Measurements from ENCODE around the gene ANXA9. TPM values are rescaled to one million over a fixed set of nuclear protein-coding genes. Genes with fewer than 3 reads are reported as not detected.

Gene ANXA9
- total and polyA plus RNA-seq, 2 of the 4 experiments (the other 2 are of a cell fraction): 0.21 to 0.36 TPM

GRCh38 chr1:150987924-150988323 is 5.8 kb downstream of the ANXA9 start:
- H3K23ac ChIP-seq (ENCODE audit: low read depth, low read length): no peak overlapping the region
- H3K18ac ChIP-seq (ENCODE audit: low read depth, low read length): no peak overlapping the region
- DNase-seq: no peak
- H3K27me3 ChIP-seq (ENCODE audit: control insufficient read depth, insufficient read depth, low read length): peaks cover 6% of the 10 kb centered on the region; the same call in 1 of the 2 replicates
- H2BK120ac ChIP-seq (ENCODE audit: low read depth, low read length): no peak overlapping the region
- no peak overlapping the region for H2AK5ac ChIP-seq (ENCODE audit: low read depth, low read length)
- WGBS, 2 experiments (ENCODE audit: extremely low coverage in 2 of 2, insufficient read length in 1 of 2): no CpG with 5 or more reads among the region's 7 CpGs
- H3K9ac ChIP-seq (ENCODE audit: low read depth, low read length): no peak overlapping the region
- in situ Hi-C loops (cut with MboI; ENCODE audit: low sequenced_read_pairs): no loop called here
- H3K27ac ChIP-seq (ENCODE audit: insufficient read depth, low read length): no peak overlapping the region
- BruUV-seq (replicated peaks): no TSS peak
- H4K5ac ChIP-seq (ENCODE audit: low read depth, low read length): no peak overlapping the region
- H2BK20ac ChIP-seq (ENCODE audit: low read depth, low read length): no peak overlapping the region
- no peak overlapping the region for H3K4me2 ChIP-seq (ENCODE audit: low read depth, low read length)
- ChIA-PET POLR2A (ENCODE audit: unreplicated experiment) (no interaction called here), CTCF (interaction anchor here (0.6 to 2.1 kb wide), 2 partner anchors 10 to 293 kb away, joined by 3 to 5 read pairs; no protein-coding TSS in a partner anchor)
- H3K4ac ChIP-seq (ENCODE audit: low read depth, low read length): no peak overlapping the region
- H3K79me1 ChIP-seq (ENCODE audit: low read depth in 1 of 2, low read length in 2 of 2): no peaks in the 10 kb centered on the region
- no peaks in the 10 kb centered on the region for H3K9me3 ChIP-seq (ENCODE audit: control insufficient read depth, insufficient read depth, low read length)
- H2BK5ac ChIP-seq (ENCODE audit: low read depth, low read length, poor library complexity, severe bottlenecking): no peak overlapping the region
- H4K8ac ChIP-seq (ENCODE audit: low read depth in 2 of 2, low read length in 2 of 2): no peak overlapping the region
- H3K9me1 ChIP-seq (ENCODE audit: insufficient read depth, low read length): peaks cover 3% of the 10 kb centered on the region; the same call in 1 of the 2 replicates
- dilution Hi-C loops (cut with HindIII; ENCODE audit: low sequenced_read_pairs, unreplicated experiment): no loop called here
- no peak overlapping the region for H2AFZ ChIP-seq (replicated peaks; ENCODE audit: low read length, poor library complexity)
- no peak overlapping the region for H2AK9ac ChIP-seq (replicated peaks; ENCODE audit: low read depth, low read length, poor library complexity)
- H3K4me3 ChIP-seq (ENCODE audit: insufficient read depth, low read depth, low read length): no peak overlapping the region
- no peak overlapping the region for H4K91ac ChIP-seq (ENCODE audit: insufficient read depth, low read depth, low read length)
- H3K14ac ChIP-seq (replicated peaks; ENCODE audit: low read depth, low read length): no peak overlapping the region
- TF ChIP-seq BHLHE40 (IDR thresholded peaks at IDR 0.05; ENCODE audit: low read depth, low read length): no peak
- no peak for TF ChIP-seq RAD21 (IDR thresholded peaks at IDR 0.05; ENCODE audit: low read length)
- no peak for TF ChIP-seq MAZ (IDR thresholded peaks at IDR 0.05; ENCODE audit: borderline replicate concordance, low read depth, low read length)
- no peak for TF ChIP-seq USF2 (IDR thresholded peaks at IDR 0.05; ENCODE audit: low read depth, low read length)
- no peak for TF ChIP-seq SMC3 (IDR thresholded peaks at IDR 0.05; ENCODE audit: low read depth, low read length)
- TF ChIP-seq CEBPB (IDR thresholded peaks at IDR 0.05; ENCODE audit: low read depth, low read length): no peak
- no peak for TF ChIP-seq CHD1 (IDR thresholded peaks at IDR 0.05; ENCODE audit: low read depth, low read length)
- TF ChIP-seq ELK1 (IDR thresholded peaks at IDR 0.05; ENCODE audit: borderline replicate concordance, low read depth, low read length): no peak
- no peak for TF ChIP-seq MXI1 (IDR thresholded peaks at IDR 0.05; ENCODE audit: borderline replicate concordance, low read depth, low read length)
- no peak for TF ChIP-seq CTCF (conservative IDR thresholded peaks at IDR 0.05; ENCODE audit: low read depth, low read length)
- TF ChIP-seq RCOR1 (IDR thresholded peaks at IDR 0.05; ENCODE audit: insufficient replicate concordance, low read length): no peak
- TF ChIP-seq FOS (IDR thresholded peaks at IDR 0.05; ENCODE audit: low read depth, low read length): no peak
- no peak for TF ChIP-seq NFE2L2 (IDR thresholded peaks at IDR 0.05; ENCODE audit: low read depth, low read length)
- TF ChIP-seq MAFK (IDR thresholded peaks at IDR 0.05; ENCODE audit: low read depth, low read length): no peak
- no peak for TF ChIP-seq POLR2A (IDR thresholded peaks at IDR 0.05; ENCODE audit: low read depth, low read length)
- no peak for TF ChIP-seq RFX5 (IDR thresholded peaks at IDR 0.05; ENCODE audit: low read depth, low read length)
- no peaks in the 10 kb centered on the region for H4K20me1 ChIP-seq (ENCODE audit: insufficient read depth, low read length)
- no peak overlapping the region for H2BK15ac ChIP-seq (ENCODE audit: low read depth, low read length)
- intact Hi-C loops (cut with micrococcal nuclease): no loop called here
- no peaks in the 10 kb centered on the region for H3K4me1 ChIP-seq (ENCODE audit: control insufficient read depth, insufficient read depth, low read length)
- no peak overlapping the region for H3K56ac ChIP-seq (ENCODE audit: extremely low read depth, insufficient read depth, low read length)
- H3K36me3 ChIP-seq (ENCODE audit: control insufficient read depth, insufficient read depth, low read length): no peaks in the 10 kb centered on the region
- no peak for ATAC-seq (ENCODE audit: low read depth)

Measured in IMR-90 (cell line).